Subcutaneous abdominal adipose tissue (tissue), 5 donors: Measurements from ENCODE around the gene TMEM9B.

Source experiments
- H3K27ac ChIP-seq: one replicate; pipeline ENCODE4 v1.7.0; 2013; ENCODE audit warnings: low read depth, mild to moderate bottlenecking, inconsistent platforms, low read length, moderate library complexity
- H3K27me3 ChIP-seq, 5 donors: one replicate each; pipeline ENCODE4 v1.7.0; 2013; ENCODE audit warnings: low read length in 5 of 5, inconsistent platforms in 1 of 5; ENCODE audit not compliant: control insufficient read depth in 5 of 5, insufficient read depth in 4 of 5
- H3K36me3 ChIP-seq, 5 donors: one replicate each; pipeline ENCODE4 v1.7.0; 2013; ENCODE audit warnings: low read length in 5 of 5; ENCODE audit not compliant: control insufficient read depth in 5 of 5, insufficient read depth in 5 of 5
- H3K4me1 ChIP-seq, 5 donors: one replicate each; pipeline ENCODE4 v1.7.0; 2013; ENCODE audit warnings: low read length in 5 of 5, mild to moderate bottlenecking in 3 of 5, moderate library complexity in 1 of 5; ENCODE audit not compliant: control insufficient read depth in 5 of 5, insufficient read depth in 5 of 5
- H3K4me3 ChIP-seq, 5 donors: one replicate each; pipeline ENCODE4 v1.7.0; 2013; ENCODE audit warnings: low read length in 5 of 5, low read depth in 1 of 5
- H3K9ac ChIP-seq, 5 donors: one replicate each; pipeline ENCODE4 v1.7.0; 2013; ENCODE audit warnings: low read length in 5 of 5, mild to moderate bottlenecking in 4 of 5, moderate library complexity in 3 of 5
- H3K9me3 ChIP-seq, 5 donors: one replicate each; pipeline ENCODE4 v1.7.0; 2013; ENCODE audit warnings: low read length in 5 of 5; ENCODE audit not compliant: control insufficient read depth in 5 of 5
- donor health status: healthy.
- donor health status: healthy.
- donor health status: healthy.
- donor health status: healthy.
- donor health status: healthy.

TMEM9B gene

GRCh38 chr11:8917157-8917825 lies 47.0 kb downstream of the TMEM9B start:
- Histone ChIP-seq H3K36me3 (peaks cover 16 to 62% (median 49%) of the 10 kb centered on the region in 5 donors), H3K27ac (no peak overlapping the region), H3K9ac (no peak overlapping the region), H3K4me3 (no peak overlapping the region), H3K4me1 (peaks cover 2 to 22% (median 18%) of the 10 kb centered on the region in 5 donors), H3K27me3 (no peaks in the 10 kb centered on the region), H3K9me3 (no peaks in the 10 kb centered on the region)

GRCh38 chr11:8914661-8915018 lies 49.6 kb downstream of the TMEM9B start:
- peaks cover 5 to 42% (median 33%) of the 10 kb centered on the region in 5 donors for H3K4me1 ChIP-seq
- peaks cover 16 to 36% (median 24%) of the 10 kb centered on the region in 5 donors for H3K36me3 ChIP-seq
- H3K27me3 ChIP-seq, result no peaks in the 10 kb centered on the region
- H3K4me3 ChIP-seq, result peak overlapping the region in 2 of 5 donors; percentile 17 to 32
- H3K9ac ChIP-seq, result no peak overlapping the region
- H3K9me3 ChIP-seq, result no peaks in the 10 kb centered on the region
- H3K27ac ChIP-seq, result no peak overlapping the region

- H3K4me1 ChIP-seq, result peaks cover 5 to 43% (median 33%) of the 10 kb centered on the region in 5 donors
- peaks cover 13 to 31% (median 21%) of the 10 kb centered on the region in 5 donors for H3K36me3 ChIP-seq
- no peaks in the 10 kb centered on the region for H3K9me3 ChIP-seq
- H3K27ac ChIP-seq, result no peak overlapping the region
- no peaks in the 10 kb centered on the region for H3K27me3 ChIP-seq
- peak overlapping the region in 3 of 5 donors; percentile 11 to 57 (median 23) for H3K9ac ChIP-seq
- peak overlapping the region in 3 of 5 donors; percentile 17 to 32 (median 31) for H3K4me3 ChIP-seq
These were observed 50.1 kb downstream of the TMEM9B start for GRCh38 chr11:8913961-8914660.

GRCh38 chr11:8911029-8911823 lies 53.0 kb downstream of the TMEM9B start, which contains the start of gene AKIP1:
Gene AKIP1 (plus strand): TSS chr11:8911189. CDS start chr11:8911450, 261 bp downstream.
- Histone ChIP-seq H3K4me3 (peak within 1 kb of the TSS; percentile 82 to 95 (median 87)), H3K4me1 (peaks cover 3 to 43% (median 33%) of the 10 kb centered on the region in 5 donors), H3K27me3 (no peaks in the 10 kb centered on the region), H3K27ac (peak within 1 kb of the TSS; percentile 89), H3K36me3 (peaks cover 0 to 2% (median 0%) of the 10 kb centered on the region in 5 donors), H3K9ac (peak within 1 kb of the TSS in 4 of 5 donors; percentile 75 to 92 (median 89)), H3K9me3 (no peaks in the 10 kb centered on the region)

GRCh38 chr11:8910649-8911026 lies 53.6 kb downstream of the TMEM9B start:
- no peaks in the 10 kb centered on the region for H3K9me3 ChIP-seq
- H3K4me1 ChIP-seq, result peaks cover 3 to 43% (median 33%) of the 10 kb centered on the region in 5 donors
- H3K36me3 ChIP-seq, result no peaks in the 10 kb centered on the region
- no peak overlapping the region for H3K27ac ChIP-seq
- H3K9ac ChIP-seq, result peak overlapping the region in 3 of 5 donors; percentile 48 to 74 (median 73)
- H3K4me3 ChIP-seq, result peak overlapping the region; percentile 69 to 95 (median 78)
- no peaks in the 10 kb centered on the region for H3K27me3 ChIP-seq

- no peak overlapping the region for H3K27ac ChIP-seq
- peaks cover 3 to 27% (median 18%) of the 10 kb centered on the region in 5 donors for H3K4me1 ChIP-seq
- no peaks in the 10 kb centered on the region for H3K9me3 ChIP-seq
- H3K4me3 ChIP-seq, result no peak overlapping the region
- H3K9ac ChIP-seq, result no peak overlapping the region
- H3K27me3 ChIP-seq, result no peaks in the 10 kb centered on the region
- no peaks in the 10 kb centered on the region for H3K36me3 ChIP-seq
These were observed 56.1 kb downstream of the TMEM9B start for GRCh38 chr11:8908099-8908498.

GRCh38 chr11:8907116-8907515 lies 57.1 kb downstream of the TMEM9B start:
- Histone ChIP-seq H3K9me3 (no peaks in the 10 kb centered on the region), H3K36me3 (no peaks in the 10 kb centered on the region), H3K4me3 (no peak overlapping the region), H3K27ac (no peak overlapping the region), H3K9ac (peak overlapping the region in 1 of 5 donors; percentile 11), H3K27me3 (no peaks in the 10 kb centered on the region), H3K4me1 (peaks cover 3 to 22% (median 15%) of the 10 kb centered on the region in 5 donors)

- Histone ChIP-seq H3K27ac (no peak overlapping the region), H3K4me3 (no peak overlapping the region), H3K4me1 (peaks cover 3 to 11% (median 9%) of the 10 kb centered on the region in 5 donors), H3K9ac (no peak overlapping the region), H3K36me3 (no peaks in the 10 kb centered on the region), H3K9me3 (no peaks in the 10 kb centered on the region), H3K27me3 (no peaks in the 10 kb centered on the region)
These were observed 58.6 kb downstream of the TMEM9B start for GRCh38 chr11:8905528-8906165.

- H3K36me3 ChIP-seq, result no peaks in the 10 kb centered on the region
- H3K9me3 ChIP-seq, result peaks cover 0 to 16% (median 7%) of the 10 kb centered on the region in 5 donors
- no peak overlapping the region for H3K9ac ChIP-seq
- no peaks in the 10 kb centered on the region for H3K27me3 ChIP-seq
- no peaks in the 10 kb centered on the region for H3K4me1 ChIP-seq
- H3K4me3 ChIP-seq, result no peak overlapping the region
- no peak overlapping the region for H3K27ac ChIP-seq
These were observed 65.0 kb downstream of the TMEM9B start for GRCh38 chr11:8899119-8899753.
